Activated naive CD4-positive, alpha-beta T cell treated with anti-CD3 and anti-CD28 coated beads, Interleukin-2, amount 50 U/mL, for 16 hours (primary cell): ENCODE data around the gene MAL.

Experiments
- DNase-seq: peaks from one replicate; pipeline ENCODE4 v3.0.0-alpha.2; 2020

MAL gene

DNA sequence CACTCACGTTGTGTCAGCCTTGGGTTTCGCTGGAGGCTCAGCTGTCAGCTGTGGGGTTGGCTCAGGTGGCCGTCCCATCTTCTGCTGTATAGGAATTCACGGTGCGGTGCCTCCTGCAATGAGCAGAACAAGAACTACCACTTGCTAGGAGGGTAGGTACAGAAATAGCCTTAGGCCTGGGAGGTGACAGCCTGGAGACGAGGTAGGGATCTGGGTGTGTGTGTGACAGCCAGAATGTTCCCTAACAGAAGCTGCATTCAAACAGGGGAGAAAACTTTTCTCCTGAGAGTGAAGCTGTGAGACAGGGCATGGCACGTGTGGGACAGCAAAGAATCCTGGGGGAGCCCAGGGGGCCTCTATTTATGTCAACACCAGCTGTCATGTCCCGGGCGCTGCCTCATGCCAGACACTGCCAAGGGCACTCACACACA, 8.4 kb upstream of the MAL start:
- no peak for DNase-seq

DNA sequence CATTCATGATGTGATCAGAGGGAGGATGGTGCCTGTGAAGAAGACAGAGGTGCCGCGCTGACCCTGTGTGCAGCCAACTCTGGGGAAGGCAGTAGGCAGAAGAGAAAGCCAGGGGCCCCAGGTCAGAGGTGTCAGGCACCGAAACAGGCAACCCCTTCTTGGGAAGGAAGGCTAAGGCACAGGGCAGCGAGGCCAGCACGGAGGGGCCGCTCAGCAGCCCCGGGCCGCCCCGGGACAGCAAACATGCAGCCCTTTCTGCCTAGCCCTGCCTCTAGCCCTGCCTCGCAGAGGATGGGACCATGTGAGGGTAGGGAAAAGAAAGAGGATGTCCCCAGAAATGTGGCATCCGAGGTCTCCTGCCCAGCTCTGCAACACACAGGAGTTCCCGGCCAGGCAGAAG, 7.7 kb upstream of the MAL start:
- DNase-seq = no peak

DNA sequence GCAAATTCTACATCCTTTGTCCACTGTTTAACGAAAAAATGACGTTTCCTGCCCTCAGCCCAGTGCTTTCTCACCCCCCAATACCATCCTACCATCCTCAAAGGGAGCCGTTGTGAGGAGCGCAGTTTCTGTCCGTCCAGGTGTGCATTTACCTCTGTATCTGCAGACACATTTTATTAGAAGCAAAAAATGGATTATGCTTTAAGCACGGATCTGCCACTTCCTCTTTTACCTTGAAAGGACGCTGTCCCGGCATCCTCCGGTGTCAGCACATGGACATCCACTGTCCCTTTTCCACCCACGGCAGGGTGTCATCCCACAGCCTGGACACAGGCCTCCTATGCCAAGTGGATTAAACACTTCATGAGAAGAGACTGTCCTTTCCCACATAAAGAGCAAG, 7.2 kb upstream of the MAL start:
- no peak for DNase-seq

DNA sequence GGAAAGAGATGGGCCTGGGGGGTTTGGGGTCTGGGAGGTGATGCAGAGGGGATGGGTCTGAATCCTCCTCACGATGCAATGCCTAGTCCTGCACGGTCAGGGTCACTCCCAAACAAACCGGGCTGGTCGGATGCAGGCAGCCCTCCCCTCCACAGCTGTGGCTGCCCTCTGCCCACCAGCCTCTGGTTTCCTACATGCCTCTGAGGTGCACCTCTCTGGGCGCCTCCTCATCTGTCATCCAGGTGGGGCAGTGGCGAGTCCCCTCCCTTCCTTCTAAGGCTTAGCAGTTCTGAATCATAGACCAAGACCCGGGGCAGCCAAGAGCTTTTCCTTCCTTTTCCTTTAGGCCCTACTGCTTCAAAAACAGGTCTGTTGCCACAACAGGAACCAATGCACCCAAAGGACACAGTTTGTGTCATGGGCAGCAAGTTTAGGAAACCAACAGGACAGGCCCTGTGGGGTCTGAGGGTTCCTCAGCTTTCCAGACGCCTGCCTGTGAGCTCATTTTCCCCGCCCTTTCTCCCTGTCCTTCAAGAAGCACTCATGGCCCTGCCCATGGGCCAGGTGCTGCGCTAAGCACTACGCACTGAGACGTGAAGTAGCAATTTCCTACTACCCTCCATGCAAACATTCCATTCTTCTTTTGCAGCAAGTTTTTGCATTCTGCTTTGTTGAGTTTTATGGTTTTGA, 6.5 kb upstream of the MAL start:
- no peak for DNase-seq

DNA sequence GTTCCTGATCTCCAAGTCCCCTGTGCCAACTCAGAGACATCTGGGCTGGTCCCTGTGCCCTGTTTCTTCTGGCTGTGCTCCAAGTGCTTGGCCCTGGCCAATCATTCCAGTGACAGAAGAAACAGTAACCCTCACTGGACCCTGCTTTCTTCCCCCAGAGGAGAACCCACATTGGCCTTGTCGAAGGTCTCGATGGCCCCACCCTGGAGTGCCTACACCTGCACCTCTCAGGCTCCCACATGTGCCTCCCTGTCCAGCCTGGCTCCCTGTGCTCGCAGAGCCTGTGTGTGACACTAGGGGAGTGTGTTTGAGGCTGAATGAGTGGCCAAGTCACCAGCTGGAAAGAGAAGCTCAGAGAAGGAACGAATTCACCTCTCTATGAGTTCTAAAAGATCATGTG, 5.9 kb upstream of the MAL start:
- DNase-seq = no peak

DNA sequence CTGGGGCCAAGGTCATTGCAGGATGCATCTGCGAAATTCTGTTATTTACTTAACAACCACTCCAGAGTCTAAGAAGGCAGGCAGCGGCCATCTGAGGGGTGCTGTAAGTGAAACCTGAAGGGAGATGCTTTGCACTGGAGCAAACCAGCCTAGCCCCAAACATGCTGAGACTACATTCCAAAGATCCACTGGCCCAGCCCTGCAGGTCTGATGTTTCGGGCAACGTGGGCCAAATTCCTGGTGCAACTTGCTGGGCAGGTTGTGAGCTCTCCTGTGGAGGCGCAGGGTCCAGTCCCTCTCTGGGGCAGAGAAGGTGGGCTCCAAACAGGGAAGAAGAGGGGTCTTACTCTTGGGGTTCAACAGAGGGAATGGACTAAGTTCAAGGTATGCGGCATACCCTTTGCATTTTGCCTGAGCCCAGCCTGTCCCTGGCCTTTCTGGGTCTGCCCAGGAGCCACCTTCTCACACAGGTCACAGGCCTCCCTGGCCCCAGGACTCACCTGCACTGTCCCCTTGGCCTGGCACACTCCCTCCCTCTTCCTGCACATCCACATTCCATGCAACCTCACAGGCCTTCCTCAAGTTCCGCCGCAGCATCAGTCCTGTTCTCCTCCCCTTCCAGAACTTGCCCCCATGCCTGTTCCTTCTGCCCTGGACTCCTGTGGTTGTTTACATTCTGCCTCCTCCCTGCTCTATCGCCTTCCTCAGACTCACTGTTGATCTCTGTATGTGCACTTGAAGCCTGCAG, 5.1 kb upstream of the MAL start:
- no peak for DNase-seq

DNA sequence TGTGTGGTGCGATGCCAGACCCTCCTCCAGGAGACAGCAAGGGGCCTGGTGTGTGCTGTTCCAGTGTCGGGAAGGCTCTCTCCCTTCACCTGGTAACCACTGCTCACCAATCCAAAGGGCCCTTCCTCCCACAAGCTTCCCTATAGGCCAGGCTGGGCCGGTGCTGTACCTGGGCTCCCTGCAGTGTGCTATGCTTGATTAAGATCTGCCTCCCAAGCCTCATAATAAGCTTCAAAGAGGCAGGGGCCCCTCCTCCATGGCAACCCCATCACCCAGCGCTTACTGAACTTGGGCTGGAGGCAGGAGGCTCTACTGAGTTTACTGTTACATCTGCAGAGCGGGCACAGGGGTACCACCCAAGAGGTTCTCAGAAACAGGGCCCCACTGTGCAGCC, 4.5 kb upstream of the MAL start:
- no peak for DNase-seq

DNA sequence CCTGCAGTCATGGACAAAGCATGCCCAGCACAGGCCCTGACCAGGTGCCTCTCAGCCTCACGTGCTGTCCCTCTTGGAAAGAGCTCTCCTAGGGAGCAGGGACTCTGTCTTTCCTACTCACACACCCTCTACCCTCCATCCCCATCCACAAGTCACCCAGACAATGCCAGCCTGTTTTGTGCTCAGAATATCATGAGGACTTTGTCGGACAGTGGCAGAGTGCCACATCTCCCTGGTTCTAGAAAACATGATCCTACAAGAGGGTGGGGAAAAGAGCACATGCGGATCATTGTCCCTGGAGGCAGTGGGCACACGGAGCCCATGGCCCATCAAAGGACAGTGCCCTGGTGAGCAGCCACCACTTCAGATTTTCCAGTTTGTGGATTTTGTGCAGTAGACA, 3.7 kb upstream of the MAL start:
- no peak for DNase-seq

DNA sequence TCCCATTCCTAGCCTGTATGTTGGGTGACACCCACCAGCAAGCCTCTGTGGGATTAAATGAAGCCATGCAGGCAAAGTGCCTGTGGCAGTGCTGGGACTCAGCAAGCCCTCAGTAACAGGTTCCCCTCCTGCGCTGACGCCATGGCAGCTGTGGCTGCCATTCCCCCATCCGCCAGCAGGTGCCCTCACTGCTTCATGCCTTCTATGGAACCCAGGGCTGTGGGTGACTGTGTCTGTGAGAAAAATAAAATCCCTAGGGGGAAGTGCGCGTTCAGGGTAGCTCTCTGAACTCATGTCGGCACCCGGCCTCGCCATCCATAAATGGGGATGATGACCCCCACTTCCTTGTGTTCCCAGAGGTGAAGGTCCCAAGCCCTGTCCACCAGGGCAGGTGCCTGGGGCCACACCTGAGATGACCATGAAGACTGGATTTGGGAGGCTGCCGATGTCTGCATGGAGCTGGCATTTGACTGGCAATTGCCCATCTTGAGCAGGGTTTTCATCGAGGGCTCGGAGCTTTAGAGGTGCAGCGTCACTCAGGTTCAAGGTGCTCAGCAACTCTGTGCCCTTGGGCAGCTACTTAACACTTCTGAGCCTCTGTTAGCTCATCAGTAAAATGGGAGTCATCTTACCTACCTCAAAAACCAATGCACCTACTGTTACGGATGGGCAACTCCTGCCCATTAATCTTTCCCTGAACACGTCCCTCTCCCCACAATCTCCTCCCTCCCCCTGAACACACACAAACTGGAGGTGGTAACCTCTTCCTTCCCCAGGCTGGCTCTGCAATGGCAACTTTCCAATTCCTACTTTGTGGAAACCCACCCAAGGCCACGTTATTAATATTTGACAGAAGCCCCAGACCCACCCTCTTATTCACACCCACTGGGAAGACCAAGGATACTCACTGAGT, 2.9 kb upstream of the MAL start:
- DNase-seq = peak; percentile 89

DNA sequence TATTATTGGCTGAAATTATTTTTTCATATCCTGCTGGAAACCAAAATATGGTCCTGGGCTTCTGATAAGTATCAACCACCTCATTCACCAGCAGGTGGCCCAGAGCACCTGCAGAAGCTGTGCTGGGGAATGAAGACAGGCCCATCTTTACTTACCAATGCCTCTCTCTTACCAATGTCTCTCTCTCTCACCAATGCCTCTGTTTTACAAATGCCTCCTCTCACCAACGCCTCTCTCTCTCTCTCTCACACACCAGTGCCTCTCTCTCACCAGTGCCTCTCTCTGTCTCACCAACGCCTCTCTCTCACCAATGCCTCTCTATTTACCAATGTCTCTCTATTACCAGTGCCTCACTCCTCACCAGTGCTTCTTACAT, 2.3 kb upstream of the MAL start:
- DNase-seq = peak; percentile 66

DNA sequence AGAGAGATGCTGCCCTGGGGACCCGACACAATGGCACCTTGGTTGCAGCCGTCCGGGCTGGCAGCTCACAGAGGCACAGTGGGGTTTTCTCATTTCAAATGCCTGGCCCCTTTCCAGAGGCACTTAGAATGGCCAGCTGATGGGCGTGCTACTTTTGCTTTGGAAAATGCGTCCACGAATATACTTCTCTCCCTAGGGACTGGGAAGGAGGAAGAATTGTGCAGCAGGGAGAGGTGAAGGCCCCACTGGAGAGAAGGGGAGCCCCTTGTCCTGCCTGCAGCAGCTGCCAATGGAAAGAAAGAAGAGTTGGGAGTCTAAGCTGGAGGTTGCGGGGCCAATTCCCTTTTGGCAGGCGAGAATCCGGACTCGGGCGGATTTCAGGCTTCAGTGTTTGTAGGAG, 1.1 kb upstream of the MAL start:
- DNase-seq = no peak

DNA sequence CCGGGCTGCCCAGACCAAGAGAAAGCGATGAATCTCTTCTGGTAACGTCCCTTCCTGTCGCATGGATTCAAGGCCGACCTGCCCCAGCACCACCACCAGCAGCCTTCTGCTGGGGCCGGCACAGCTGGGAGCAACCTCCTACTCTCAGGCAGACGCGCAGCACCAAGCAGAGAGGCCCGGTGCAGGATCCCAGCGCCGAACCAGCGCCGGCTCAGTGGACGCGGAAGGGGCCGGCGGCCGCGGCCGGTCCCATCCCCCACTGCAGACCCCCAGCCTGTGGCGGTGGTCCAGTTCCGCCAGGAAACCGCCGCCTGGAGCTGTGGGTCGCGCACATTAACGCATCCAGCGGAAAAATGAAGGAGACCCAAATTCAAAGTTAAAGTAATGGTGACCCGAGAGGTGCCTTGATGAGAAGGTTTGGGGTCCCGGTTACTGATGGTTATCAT, 525 bp upstream of the MAL start:
- DNase-seq = peak; percentile 33

DNA sequence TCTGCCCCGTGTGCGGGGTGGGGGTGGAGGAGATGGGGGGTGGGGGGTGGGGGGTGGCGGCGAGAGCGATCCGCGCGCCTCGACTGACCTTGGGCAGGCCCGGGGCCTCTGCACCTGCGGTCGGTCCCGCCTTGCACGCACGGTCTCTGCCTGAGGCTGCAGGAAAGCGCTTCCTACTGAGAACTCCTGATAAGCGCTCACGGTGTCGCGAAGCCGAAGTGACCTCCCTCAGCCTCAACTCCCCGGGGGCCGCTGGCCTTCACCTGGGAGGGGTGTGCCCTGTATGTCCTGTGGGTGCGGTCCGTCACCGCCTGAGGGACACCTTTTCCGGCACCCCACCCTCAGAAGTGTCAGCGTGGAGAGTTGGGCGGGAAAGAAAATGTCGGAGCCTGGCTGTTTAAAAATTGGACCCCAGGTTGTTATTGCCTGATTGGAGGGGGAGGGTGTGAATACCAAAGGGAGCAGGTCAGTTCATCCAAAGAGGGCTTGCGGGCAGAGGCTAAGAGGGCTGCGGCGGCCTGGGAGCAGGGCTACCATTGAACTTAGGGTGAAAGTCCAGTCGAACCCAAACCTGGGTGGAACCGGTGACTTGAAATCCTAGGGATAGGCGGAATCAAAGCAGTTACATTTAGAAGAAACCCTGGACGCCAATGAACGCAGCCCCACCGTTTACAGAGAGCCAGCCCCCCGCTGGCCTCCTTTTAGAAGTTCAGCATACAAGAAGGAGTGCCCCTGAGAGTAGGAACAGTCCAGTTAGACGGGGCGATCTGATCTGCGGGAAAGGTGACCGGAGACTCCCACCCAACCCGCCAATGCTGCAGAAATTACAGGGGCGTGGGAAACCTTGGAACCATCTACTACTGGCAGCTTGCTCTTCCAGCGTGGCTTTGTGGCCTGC, 1.2 kb downstream of the MAL start:
- DNase-seq = peak; percentile 32

DNA sequence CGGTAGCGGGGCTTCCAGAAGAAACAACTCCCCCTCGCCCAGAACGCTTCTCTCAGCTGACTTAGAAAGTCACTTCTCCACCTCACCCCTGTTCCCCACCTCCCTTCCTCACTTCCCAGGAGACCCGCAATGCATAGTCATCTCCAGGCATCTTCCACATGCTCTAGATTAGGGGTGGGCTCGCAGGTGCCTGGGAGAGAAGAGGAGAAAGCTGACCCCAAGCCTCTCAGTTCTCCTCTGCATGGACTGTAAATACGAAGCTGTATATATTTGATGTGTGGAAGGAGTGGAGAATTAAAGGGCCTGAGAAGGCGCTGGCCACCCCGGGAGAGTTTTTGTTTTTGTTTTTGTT, 1.8 kb downstream of the MAL start:
- DNase-seq = no peak

DNA sequence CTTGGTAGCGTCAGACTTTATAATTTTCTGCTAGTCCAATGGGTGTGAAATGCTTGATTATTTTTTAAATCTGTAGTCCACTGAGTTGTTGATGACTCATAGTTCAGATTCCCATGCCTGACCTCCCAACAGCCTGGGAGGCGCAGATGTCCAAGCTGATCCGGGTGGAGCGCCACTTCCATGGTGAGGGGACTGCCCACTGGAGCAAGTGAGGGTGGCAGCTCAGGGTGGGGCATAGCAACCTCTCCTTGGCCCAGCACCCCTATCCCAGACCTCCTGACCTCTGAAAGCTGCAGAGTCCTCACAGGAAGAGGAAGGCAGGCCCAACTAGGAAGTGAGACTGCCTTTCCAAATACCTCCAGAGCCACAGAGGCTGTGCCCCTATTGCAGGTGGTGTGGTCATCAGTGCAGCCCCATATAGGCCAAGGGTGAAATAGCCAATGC, 4.4 kb downstream of the MAL start:
- no peak for DNase-seq

DNA sequence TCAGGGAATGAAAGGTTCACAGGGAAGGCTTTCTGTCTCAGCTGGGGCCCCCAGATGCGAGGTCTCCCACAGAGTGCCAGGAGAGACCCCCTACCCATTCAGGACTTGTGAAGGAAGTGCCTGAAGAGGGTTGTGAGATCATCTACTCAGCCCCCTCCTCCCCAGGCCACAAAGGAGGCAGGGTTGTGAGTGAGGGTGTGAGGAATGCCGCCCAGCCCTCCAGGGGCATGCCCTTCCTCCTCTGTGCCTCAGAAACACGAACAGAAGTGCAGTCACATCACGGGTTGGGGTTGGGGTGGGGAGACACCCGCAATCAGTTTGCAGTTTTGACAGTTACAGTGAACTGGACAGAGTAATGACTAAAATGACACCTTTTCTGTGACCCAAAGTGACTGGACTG, 5.0 kb downstream of the MAL start:
- DNase-seq = no peak

DNA sequence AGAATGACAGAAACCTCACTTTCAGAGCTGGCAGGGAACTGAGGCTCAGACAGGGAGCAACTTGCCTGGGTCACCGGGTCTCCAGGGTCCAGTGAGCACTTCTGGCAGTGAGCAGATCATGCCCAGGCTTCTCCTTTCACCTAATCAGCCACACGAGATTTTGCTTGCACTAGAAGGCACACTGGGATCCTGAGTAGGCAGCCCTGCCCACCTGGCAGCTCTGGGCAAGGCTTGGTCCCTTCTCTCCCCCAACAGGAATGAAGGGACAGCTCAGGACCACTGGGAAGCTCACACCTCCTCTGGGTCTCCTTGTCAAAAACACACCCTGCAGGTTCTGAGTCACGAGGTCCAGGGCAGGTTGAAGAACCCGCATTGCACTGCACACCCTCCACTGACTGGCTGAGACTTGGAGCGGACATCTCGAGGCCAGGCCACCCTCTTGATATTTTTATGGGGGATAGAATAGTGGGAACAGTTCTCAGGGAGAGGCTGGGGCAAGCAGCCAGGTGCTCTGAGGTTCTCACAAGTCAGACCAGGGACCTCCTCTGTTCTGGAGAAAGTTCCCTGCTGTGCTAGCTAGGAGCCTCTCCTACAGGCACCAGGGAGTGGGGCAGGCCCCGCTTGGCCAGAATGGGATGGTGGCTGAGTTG, 5.7 kb downstream of the MAL start:
- no peak for DNase-seq

DNA sequence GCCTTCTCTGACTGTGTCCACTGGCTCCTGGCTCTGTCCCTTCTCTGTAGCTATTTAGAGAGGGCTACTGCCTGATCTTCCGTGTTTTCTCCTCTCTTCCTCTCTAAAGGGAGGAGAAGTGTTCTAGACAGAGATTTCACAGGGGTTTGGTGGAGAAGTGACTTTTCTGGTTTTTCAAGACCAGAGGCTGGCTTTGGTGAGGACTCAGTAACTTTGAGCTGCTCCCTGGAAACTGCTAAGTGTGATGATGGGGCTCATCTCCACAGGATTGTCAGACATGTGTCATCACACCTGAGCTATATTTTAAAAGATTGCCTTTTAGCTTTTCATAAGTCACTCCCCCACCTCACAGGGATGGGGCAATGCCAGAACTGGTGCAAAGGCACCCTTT, 6.2 kb downstream of the MAL start:
- DNase-seq = no peak

DNA sequence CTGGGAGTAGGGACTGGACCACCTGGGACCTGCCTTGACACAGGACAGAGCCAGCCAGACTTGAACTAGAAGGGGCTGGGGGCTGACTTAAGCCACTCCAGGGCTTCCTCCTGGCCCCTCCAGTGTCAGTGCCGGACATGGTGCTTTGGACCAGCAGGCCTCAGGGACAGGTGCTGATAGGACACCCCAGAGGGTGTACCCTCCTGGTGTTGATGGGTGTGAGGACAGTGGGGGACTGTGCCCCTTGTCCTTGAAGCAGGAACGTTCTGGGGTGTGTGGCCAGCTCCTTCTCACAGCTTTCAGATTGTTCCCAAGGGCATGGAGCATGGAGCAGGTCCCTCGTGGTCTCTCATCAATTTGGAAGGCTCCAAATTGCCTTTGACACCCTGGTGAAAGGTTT, 6.8 kb downstream of the MAL start:
- DNase-seq = no peak

DNA sequence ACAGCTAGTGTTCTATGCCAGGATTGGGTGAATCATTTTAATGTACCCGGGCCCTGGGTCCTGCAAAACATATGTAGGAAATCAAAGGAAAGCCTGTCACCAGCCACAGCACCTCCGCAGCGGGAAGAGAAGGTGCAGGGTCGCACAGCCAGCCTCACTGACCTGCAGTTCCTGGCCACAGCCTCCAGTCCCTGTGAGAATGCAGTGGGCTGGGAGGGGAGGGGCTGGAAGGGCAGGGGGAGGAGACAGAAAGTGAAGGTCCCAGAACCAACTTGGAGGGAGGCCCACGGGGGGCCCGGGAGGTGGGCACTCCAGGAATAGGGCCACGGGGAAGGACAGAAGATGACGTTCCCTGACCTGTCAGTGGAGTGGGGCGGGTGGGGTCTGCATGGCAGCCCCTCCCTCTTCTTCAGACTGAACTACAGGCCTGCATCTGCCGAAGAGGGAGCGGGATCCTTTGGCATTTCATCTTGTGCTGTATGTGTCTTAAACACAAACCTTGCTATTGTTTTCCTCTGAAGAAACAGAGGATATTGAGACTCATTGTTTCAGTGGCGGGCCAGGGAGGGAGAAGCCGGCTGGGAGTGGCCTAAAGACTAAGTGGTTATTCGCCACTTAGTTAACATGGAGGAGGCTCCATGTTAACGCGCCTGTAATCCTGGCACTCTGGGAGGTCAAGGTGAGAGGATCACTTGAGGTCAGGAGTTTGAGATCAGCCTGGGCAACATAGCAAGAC, 7.5 kb downstream of the MAL start:
- DNase-seq = no peak

DNA sequence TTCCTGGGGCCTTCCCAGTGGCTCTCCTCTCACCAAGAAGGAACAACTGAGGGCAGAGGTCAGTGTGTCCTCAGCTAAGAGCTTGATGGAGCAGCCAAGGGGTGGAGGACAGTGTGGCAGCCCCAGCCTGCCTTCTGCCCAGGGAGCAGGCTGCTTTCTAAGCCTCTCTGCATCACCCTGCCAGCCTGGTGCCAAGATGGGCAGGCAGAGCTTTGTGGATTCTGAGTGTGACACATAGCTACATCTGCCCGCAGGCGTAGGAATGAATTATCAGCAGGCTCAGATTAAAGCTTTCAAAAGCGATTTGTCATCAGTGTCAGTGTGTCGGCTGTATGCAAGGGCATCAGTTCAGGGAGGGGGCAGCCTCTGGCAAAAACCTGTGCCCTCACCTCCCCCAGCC, 8.7 kb downstream of the MAL start:
- DNase-seq = no peak

DNA sequence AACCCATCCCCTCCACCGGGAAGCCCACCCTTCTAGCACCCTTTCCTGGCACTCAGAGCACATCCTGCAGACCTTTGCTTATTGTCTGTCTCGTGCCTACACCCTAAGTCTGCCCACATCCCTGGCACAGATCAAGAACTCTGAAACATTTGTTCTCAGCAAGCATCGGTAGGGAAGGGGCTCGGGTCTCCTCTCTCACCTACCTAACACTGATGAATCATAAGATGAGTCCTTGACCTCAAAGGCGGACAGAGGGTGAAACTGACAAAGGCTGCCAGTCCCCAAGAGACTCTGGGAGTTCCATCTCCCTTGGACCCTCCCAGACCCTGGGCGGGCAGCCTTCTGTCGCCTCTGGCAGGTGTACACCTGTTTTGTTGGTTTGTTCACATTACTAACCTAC, 9.3 kb downstream of the MAL start:
- no peak for DNase-seq
